AG10803 (cell line): ENCODE measurements around the gene COG8.

Source experiments
- DNase-seq: peaks from one replicate; pipeline ENCODE4 v3.0.0; 2010; ENCODE audit warnings: low read depth
- H3K4me3 ChIP-seq: 2 replicates; pipeline ENCODE4 v1.5.1; 2011; ENCODE audit warnings: mild to moderate bottlenecking, low read length, control low read depth
- CTCF ChIP-seq: conservative IDR thresholded peaks from 2 replicates; pipeline ENCODE4 v1.5.1; 2011; ENCODE audit warnings: mild to moderate bottlenecking, low read length, control low read depth, inconsistent platforms

Gene COG8, protein sequence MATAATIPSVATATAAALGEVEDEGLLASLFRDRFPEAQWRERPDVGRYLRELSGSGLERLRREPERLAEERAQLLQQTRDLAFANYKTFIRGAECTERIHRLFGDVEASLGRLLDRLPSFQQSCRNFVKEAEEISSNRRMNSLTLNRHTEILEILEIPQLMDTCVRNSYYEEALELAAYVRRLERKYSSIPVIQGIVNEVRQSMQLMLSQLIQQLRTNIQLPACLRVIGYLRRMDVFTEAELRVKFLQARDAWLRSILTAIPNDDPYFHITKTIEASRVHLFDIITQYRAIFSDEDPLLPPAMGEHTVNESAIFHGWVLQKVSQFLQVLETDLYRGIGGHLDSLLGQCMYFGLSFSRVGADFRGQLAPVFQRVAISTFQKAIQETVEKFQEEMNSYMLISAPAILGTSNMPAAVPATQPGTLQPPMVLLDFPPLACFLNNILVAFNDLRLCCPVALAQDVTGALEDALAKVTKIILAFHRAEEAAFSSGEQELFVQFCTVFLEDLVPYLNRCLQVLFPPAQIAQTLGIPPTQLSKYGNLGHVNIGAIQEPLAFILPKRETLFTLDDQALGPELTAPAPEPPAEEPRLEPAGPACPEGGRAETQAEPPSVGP

DNA sequence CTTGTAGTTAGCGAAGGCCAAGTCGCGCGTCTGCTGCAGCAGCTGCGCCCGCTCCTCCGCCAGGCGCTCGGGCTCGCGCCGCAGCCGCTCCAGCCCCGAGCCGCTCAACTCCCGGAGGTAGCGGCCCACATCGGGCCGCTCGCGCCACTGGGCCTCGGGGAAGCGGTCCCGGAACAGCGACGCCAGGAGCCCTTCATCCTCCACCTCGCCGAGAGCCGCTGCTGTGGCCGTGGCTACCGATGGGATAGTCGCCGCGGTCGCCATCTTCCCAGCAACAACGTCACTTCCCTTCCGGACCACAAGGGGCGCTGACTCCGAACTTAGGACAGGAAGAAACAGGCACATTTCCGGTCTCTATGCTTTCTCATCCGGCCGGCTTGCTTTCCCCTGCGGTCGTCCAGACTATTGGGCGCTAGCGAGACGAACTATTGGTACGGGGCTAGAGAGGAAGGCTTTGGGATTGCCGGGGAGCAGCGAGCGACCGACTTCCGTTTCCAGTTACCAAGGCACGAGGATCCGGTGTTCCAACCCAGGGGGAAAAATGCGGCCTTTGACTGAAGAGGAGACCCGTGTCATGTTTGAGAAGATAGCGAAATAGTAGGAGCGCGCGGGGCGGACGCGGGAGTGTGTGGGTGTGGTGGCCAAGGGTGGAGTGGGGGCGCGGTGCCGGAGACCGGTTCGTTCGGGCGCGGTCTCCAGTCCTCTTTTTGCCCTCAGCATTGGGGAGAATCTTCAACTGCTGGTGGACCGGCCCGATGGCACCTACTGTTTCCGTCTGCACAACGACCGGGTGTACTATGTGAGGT, at the start of gene COG8, which contains the start of gene NIP7:
Gene COG8 (minus strand): TSS at position 276 of the 806 bp plus-strand sequence. CDS start 12 bp downstream, at position 264.
Gene NIP7 (plus strand): TSS at position 484 of the 806 bp plus-strand sequence. CDS start 58 bp downstream, at position 542.
- TF ChIP-seq CTCF = peak; percentile 80
- H3K4me3 ChIP-seq = peak within 1 kb of the TSS; percentile 92
- DNase-seq = peak; percentile 98

DNA sequence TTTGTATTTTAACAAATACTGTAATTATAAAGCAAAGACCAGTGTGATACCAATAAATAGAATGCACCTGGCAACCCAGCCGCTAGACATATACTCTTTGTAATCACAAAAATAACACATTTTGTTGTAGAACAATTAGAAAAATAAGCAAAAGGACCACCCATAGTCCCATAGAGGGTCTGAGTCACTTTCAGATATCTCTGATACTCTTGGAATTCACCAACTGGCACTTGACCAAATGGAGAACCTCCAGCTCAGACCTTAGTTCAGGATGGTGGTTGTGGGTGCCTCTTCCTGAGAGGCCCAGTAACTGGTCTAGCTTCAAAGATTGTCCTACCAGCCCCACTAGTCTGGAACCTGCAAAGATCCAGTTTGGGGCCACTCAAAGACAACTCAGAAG, 47.2 kb upstream of the COG8 start:
- no peak overlapping the region for H3K4me3 ChIP-seq
- DNase-seq = no peak
- TF ChIP-seq CTCF = no peak

GRCh38 chr16:69384974-69385373, 45.6 kb upstream of the COG8 start:
- no peak for DNase-seq
- no peak for TF ChIP-seq CTCF

GRCh38 chr16:69382421-69382820, 43.1 kb upstream of the COG8 start:
- TF ChIP-seq CTCF = no peak
- H3K4me3 ChIP-seq = no peak overlapping the region
- DNase-seq = no peak

More at GRCh38 chr16:69384974-69385373, 45.6 kb upstream of the COG8 start:
- H3K4me3 ChIP-seq = peak overlapping the region; percentile 84

DNA sequence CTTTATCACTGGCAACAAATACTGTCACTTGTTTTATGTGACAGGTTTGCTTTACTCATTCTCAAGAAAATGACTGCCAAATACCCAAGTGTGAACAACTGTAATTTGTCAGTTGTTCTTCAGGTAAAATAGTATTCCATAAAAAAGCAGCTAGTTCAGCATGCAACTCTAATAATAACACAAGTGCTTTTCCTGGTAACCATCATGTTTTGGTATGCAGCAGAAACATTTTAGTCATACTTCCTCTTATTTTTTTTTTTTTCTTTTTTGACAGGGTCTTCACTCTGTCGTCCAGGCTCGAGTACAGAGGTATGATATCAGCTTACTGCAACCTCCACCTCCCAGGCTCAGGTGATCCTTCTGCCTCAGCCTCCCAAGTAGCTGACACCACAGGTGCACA, 41.9 kb upstream of the COG8 start:
- no peak for TF ChIP-seq CTCF
- no peak for DNase-seq
- H3K4me3 ChIP-seq = no peak overlapping the region

DNA sequence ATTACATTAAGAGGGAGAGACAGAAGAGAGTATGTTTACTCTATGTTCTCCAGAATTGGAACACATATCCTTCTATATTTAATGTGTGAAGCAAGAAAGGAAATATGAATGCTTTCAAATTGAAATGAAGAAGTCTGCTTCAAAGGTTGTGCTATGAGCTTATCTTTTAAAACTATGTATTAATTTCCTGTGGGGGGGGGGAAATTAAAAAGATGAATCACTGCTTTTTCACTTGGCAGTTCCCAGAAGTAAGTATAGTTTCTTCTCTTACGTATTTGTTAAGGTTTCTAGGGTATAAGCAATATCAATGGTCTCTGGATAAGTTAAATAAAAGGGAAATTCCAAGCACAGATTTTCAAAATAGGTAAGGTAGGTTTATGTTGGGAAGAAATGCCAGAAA, 39.4 kb upstream of the COG8 start:
- TF ChIP-seq CTCF = no peak
- no peak overlapping the region for H3K4me3 ChIP-seq
- DNase-seq = no peak
